GM10266 (cell line): ENCODE measurements around the gene C14orf93.

Experiments used
- DNase-seq: peaks from one replicate; pipeline ENCODE4 v3.0.0; 2012; ENCODE audit errors: extremely low spot score
- CTCF ChIP-seq: IDR thresholded peaks from 2 replicates; pipeline ENCODE4 v1.5.1; 2012; ENCODE audit warnings: mild to moderate bottlenecking, low read depth; ENCODE audit not compliant: control insufficient read depth, insufficient read depth; ENCODE audit errors: missing control alignments

The C14orf93 gene

GRCh38 chr14:22997676-22998323 lies 12.1 kb downstream of the C14orf93 start:
- TF ChIP-seq CTCF: no peak
- DNase-seq: no peak

- DNase-seq: no peak
These were observed 12.9 kb downstream of the C14orf93 start for GRCh38 chr14:22996768-22997654.

GRCh38 chr14:22995889-22996625 lies 13.9 kb downstream of the C14orf93 start:
- DNase-seq: no peak
- TF ChIP-seq CTCF: no peak

More at GRCh38 chr14:22996768-22997654, 12.9 kb downstream of the C14orf93 start:
- no peak for TF ChIP-seq CTCF

- DNase-seq: peak; percentile 51
- peak; percentile 72 for TF ChIP-seq CTCF
These were observed 15.1 kb downstream of the C14orf93 start for GRCh38 chr14:22994762-22995275.

- no peak for DNase-seq
- TF ChIP-seq CTCF: no peak
These were observed 16.4 kb downstream of the C14orf93 start for GRCh38 chr14:22993517-22993916.

- DNase-seq: no peak
These were observed 18.1 kb downstream of the C14orf93 start for GRCh38 chr14:22991852-22992251.

More at GRCh38 chr14:22991852-22992251, 18.1 kb downstream of the C14orf93 start:
- no peak for TF ChIP-seq CTCF
